Activated T-cell treated with anti-CD3 and anti-CD28 coated beads for 1 hour (primary cell): ENCODE measurements around the gene ABHD17C.

Experiments used
- DNase-seq: peaks from one replicate; pipeline ENCODE4 v3.0.0-alpha.2; 2020; ENCODE audit warnings: low read depth

Gene ABHD17C

DNA sequence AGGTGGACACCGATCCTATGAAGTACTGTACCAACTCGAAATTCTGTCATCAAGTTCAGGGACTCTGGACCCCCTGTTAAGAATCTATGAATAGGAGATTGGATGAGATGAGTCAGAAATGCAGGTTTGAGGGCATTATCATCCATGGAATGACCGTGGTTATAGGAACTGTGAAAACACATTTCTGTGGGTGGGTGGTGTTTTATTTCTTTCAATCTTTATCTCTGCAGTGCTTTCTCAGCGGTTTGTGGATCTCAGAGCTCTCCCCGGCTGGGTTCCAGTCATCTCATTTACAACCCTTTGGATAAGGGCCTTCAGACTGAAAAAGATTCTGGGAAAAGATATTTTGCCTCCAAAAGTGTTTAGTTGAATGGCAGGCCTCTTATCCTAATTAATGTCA is 5.4 kb upstream of the ABHD17C start:
- DNase-seq, result no peak

DNA sequence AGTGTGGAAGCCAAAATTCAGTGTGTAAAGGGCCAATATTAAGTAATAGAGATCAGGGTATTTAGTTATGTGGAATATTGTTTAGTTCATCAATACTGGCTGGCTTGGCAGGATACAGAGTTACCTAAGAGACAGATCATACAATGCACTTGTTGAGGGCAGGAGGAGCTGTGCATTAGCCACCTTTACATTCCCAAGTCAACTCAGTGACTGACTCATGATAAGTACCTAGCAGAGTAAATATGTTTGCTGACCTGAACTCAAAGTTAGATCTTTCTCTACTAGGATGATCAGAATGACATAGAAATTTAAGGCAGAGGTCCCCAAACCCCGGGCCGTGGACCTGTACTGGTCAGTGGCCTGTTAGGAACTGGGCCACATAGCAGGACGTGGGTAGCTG is 3.5 kb upstream of the ABHD17C start:
- no peak for DNase-seq

DNA sequence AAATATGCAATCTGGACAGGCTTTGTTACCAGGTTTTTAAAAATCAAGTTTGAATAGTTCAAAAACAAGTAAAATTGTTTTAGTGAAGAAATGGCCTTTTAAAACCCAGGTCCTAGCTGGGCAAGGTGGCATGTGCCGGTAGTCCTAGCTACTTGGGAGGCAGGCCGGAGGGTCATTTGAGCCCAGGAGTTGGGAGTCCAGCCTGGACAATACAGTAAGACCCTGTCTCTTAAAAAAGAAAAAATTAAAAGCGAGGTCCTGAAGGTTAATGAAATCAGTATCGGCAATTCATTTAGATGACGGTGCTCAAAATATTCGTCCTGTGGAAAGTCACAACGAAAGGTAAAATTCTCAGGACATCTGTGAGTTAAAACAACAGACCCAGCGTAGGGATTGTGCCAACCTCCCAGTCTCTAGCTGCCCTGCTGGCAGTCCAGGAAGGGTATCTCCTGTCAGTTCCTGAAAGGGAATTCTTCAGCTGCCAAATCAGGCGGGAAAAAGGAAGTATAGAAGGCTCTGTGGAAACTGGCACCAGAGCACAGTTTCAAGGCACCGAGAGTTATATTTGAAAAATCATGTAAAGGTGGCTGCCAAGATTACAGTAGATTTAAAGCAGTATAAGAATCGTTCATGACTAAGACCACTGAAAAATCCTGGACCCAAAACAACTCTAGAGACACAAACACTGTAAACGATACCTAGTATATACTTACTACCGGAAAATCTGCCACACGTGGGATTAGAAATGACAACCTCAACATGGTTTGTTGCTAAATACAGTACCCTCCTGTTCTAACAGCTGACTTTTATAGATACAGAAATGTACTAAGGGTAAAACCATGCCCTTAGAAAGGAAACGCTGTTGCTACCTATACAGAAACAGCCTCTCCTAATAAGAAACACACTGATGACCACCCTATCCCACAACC is 1.2 kb upstream of the ABHD17C start:
- DNase-seq, result no peak

DNA sequence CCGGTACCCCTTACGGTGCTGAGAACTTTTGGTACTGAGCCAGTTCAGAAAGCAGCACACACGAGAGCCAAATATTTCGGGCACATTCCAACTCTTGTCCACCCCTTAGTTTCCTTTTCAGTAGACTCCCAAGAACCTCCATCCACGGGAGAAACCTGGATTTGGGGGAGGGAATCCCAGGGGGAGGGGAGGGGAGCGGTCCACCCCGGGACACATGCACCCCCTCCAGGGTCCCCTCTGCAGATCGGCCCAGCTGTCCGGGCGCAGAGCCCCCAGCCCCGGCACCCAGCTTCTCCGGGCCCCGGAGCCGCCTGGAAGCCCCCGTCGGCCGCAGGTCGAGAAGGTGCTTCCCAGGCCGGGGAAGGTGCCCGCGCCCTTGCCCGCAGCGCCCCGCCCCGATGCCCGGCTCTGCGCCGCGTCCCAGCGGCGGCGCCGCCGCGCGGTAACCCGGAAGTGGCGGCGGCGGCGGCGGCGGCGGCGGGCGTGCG is 455 bp upstream of the ABHD17C start:
- no peak for DNase-seq

DNA sequence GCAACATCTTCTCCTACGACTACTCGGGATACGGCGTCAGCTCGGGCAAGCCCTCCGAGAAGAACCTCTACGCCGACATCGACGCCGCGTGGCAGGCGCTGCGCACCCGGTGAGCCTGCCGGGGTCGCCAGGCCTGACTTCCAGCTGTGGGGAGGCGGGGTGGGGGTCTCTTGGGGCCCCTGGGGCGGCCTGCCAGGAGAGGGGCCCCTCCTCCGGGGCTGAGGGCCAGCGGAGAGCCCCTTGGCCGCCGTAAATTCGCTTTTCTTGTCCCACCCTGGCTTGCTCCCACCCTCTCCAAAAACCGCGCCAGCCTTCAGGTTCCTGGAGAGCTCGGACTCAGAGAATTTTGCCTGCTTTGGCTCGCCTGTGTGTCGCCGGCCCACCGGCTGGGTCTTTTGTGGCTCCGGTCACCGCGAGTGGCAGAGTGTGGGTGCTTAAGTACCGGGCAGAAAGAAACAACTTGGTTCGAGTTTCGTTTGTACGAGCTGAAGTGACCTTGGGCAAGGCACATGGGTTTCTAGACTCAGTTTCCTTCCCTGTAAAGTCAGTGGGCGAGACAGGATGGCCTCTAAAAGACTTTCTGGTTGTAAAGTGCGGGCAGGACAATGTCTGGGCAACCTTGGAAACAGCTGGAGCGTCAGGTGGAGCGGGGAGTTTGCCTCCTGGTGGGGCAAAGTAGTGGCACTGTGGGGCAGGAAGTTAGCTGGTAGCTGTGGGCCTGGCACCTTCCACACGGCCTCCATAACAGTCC is 976 bp downstream of the ABHD17C start:
- no peak for DNase-seq

DNA sequence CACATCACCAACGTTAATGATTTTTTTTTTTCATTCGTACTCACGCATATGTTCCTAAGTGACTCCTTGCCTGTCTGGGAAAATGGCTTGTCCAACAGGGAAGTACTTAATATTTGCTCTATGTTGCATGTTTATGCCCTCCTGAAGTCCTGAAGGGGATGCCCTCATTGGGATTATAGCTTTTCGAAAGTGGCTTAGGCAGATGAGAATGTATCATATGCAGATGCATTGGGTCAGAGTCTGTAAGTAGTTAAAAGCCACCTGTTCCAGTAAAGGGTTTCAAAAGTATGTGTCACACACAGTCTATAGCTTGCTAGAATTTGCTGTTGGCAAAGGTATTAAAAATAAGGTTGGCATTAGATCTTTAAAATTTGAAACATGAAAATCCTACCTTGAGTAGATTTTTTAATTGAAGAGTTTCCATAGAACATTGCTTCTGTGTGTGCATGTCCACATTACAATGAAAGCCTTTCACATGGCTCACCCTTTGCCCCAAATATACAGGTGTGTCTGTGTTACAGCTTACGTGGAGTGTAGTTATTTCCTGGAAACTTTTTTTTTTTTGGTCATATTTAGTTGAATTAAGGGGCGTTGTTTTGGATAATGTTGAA is 2.1 kb downstream of the ABHD17C start:
- DNase-seq, result no peak

DNA sequence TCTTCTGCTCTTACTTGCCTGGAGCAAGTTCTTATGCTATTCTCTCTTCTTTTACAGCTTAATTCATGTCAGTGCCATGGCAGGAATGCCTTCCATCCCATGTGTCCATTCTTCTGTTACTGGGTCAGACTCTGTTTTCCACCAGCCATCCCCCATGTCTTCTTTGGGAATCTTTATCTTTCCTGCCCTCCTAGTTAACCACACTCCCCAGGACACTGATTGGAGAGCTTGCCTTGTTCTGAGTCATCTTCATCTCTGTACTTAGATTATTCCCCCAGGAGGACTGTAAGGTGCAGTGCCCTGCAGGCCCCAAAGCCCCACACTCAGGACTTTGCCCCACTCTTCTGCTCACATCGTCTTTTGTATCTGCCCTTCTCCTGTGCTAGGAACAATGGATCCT is 3.6 kb downstream of the ABHD17C start:
- no peak for DNase-seq

DNA sequence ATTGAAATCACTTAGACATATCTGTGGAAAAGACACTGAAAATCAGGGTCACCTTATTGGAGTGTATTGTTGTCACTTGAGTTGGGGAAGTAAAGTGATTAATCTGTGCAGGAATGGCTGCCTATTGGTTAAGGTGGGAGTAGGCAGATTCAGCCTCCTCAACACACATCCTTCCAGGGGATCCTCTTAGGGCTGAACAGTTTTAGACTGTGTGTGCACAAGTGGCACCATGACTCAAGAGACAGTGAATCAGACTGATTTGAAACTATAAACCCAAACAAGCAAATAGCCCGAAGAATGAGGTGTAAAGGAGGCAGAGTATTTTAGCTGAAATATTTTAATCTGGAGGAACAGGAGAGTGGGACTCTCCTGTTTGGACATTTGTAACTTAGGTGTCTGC is 4.9 kb downstream of the ABHD17C start:
- no peak for DNase-seq

DNA sequence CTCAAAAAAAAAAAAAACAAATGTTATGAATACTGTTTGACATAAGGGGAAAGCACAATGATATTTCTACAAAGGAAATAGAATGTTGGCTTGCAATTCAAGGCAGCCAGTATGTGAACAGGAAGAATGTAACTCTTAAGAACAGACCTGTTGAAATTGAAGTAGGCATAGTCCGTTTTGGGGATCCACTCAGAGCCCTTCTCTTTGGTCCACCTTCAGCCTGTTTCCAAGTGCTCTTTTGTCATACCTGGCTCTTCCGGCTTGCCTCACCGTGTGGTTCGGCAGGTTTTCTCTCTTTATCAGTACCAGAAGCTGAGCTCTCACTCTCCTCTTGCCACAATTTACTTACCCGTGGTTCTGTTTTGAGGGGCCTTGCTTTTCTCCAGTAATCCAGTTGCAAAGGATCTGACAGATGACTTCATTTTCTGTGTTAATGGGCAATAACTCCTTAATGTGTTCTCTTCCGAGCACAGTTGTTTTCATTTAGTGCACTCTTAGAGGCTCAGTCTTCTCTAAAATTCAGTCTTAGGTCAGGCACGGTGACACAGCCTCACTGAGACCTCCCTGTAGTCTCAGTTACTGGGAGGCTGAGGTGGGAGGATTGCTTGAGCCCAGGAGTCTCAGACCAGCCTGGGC is 6.7 kb downstream of the ABHD17C start:
- DNase-seq, result no peak

DNA sequence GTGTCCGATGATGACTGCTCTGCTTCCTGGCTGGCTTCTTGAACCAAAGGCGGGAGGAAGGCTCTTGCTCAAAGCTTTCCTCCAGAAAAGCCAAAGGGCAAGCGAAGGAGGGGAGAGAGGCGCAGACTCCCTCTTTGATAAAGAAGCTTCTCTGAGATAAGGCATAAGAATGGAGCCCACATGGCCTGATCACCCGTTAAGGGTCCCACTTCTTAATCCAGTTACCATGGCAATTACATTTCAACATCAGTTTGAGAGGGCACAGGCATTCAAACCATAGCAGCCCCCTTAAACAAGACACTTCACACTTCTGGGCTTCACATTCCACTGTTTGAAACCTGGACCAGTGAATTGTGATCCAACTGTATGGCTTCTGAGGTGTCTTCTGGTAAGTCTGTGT is 8.0 kb downstream of the ABHD17C start:
- DNase-seq, result no peak

DNA sequence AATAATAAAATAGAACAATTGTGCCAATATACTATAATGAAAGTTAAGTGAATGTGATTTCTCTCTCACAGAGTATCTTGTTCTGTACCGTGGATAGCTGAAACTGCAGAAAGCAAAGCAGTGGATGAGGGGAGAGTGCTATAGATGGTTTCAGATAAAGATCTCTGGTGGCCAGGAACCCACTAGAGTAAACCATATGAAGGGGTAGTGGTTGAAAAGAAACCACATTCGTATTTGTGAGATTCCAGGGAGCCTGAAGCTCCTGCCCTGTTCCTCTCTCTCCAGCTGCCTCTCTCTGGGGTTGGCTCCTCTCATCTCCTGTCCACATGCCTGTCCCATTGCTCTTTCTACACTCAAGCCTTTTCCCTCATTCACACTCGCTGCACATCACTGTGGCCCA is 8.9 kb downstream of the ABHD17C start:
- no peak for DNase-seq

DNA sequence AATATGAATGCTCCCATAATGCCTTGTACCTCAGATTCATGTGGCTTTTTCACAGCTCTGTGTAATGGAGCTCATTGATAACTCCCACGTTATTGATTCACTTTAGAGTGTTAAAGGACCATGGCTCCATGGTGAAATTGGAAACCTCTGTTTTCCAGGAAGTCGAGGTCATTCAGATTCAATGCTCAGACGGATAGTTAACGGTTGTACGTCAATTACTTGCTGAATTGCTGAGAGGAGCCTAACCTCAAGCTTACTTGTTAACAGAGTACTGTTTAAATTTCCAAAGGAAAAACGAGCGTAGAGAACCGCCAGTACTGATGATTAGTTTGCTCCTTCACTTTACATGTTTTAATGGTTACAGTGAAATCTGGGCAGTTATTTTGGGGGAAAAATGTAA is 11.1 kb downstream of the ABHD17C start:
- DNase-seq, result no peak

DNA sequence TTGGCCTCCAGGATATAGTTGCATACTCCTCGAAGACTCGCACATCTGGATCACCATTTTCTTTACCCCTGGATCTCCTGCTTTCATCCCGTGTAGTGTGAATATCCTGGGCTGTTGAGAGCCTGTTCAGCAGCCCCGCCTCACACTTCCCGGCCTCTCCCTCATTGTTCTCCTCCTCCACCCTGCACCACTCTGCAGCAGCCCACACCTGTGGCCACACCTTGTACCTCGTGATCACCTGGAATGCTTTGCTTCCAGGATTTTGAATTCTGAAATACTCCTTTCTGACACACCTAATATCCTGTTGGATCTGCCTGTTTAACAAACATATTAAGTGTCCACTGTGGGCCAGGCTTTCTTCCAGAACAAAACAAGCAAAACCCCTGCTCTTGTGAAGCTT is 14.4 kb downstream of the ABHD17C start:
- DNase-seq, result no peak

DNA sequence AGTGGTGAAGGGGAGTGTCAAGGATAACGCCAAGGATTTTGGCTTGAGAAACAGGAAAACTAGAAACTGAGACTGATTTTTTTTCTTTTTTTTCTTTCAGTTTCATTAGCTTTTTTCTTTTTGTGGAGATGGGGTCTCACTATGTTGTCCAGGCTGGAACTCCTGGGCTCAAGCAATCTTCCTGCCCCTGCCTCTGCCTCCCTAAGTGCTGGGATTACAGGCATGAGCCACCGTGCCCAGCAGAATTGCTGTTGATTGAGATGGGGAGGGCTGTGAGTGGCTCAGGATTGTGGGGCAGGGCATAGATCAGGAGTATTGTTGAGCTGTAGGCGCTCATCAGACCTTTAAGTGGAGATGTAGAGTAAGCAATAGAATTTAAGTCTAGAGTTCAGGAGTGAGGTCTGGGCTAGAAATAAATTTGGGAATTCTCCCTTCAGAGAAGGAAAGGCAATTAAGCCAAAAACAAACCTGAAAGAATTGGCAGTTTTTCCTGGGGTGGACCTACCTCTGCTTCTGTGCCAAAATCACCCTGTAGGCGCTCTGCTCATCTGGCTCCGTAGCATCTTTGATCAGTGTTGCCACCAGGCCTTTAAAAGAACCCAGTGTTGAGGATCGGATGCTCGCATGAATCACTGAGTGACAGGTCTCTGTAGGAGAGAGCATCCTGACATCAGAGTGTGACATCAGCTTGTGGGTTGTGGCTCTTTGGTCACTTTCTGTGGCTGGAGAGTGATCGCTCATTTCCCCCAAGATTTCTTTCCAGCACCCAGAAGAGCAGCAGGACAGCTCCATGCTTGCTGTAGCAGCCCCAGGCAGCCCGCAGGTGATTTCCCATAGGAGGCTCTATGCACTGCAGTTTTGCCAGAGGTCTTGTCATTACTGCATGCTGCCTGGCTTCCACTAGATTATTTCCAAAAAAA is 15.8 kb downstream of the ABHD17C start:
- DNase-seq, result no peak

DNA sequence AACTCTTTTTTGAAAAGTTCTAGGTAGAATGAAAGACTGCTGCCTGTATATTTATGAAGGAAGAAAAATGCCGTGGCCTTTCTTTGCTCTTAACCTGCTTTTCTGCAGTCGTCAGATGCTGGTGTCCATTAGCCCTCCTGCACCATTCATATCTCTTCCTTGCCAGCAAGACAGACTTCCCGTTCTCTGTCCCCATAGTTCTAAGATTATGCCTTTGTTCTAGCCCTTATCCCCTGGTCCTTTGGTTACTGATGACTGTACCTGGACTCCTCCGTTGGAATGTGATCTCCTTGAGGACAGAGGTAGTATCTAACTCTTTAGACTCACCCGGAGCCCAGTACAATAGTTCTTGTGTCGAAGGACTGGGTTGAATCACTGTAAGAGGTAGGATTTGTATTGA is 16.8 kb downstream of the ABHD17C start:
- no peak for DNase-seq

DNA sequence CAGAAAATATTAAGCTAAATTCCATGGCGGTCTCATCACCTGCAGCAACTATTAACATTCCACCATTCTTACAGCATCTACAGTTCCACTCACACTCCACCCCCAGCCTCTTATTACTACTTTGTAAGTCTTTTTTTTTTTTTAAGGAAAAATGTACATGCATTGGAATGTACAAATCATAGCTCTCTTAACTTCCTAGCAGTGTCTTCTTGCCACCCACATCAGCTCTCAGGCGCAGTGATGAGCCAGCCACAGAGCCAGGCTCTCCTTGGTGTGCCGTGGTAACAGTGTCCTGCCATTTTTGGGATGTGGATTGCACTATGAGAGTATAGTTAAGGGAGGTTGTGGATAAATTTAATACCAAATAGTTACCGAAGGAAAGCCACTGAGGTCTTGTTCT is 17.8 kb downstream of the ABHD17C start:
- DNase-seq, result no peak

DNA sequence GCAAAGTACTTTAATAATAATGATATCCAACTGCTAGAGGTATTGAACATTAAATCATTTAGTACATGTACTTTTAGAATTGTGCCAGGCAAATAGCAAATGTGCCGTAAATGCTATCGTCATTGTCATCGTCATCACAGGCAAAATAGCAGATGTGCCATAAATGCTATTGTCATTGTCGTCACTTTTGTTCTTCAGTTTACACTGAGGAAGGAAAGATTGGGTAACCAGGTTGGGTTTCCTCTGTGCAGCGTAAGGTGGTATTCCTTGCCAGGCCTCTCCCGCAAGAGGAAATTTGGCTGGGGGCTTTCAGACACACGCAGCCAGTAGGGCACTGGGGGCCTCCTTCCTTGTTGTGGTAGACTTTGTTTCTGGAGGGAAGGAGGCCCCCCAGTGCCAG is 26.4 kb downstream of the ABHD17C start:
- DNase-seq, result no peak

DNA sequence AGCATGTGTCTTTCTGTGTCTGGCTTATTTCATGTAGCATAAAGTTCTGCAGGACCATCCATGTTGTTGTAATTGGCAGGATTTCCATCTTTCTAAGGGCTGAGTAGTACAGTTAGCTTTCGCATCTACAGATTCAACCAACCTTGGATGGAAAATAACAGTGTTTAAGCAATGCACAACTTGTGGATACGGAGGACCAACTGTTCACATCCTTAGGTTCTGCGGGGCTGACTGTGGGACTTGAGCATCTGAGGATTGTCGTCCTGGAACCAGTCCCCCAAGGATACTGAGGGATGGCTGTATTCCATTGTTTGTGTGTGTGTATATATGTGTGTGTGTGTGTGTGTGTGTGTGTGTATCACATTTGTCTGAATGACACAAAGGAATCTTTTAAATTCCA is 27.7 kb downstream of the ABHD17C start:
- no peak for DNase-seq

DNA sequence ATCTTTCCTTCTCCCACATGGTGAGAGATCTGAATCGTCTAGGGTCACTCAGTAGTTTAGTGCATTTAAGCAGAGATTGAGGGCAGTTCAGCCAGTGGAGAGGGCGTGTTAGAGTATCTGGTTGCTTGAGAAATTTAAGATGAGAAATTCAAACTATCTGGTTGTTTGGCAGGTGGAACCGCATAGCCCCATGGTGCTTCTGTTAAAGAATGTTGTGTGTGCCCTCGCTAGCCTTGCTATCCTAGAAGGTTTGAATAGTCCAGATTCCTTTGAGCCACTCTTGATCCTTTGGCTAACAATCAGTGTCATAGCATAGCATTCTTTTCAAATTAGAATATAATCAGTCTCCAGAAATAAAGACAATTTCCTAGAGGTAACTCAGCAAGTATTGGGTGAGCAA is 32.1 kb downstream of the ABHD17C start:
- no peak for DNase-seq

DNA sequence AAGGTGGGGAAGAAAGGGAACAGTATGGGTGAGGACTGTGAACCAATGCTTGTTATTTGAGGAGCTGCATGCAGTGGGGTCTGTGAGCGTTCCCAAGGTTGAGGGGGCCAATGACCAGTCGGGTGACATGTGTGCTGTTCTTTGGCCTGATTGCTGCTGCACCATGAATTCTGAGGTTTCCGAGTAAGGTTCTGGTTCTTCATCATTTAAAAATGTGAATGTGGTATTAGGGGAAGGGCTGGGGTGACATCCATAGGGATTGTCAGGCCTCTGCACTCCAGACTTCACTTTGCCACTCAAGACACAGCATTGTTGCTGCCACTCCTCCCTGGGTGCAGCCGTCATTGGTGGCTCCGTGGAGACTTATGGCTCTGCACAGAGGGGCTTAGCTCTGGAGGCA is 32.5 kb downstream of the ABHD17C start:
- DNase-seq, result no peak

DNA sequence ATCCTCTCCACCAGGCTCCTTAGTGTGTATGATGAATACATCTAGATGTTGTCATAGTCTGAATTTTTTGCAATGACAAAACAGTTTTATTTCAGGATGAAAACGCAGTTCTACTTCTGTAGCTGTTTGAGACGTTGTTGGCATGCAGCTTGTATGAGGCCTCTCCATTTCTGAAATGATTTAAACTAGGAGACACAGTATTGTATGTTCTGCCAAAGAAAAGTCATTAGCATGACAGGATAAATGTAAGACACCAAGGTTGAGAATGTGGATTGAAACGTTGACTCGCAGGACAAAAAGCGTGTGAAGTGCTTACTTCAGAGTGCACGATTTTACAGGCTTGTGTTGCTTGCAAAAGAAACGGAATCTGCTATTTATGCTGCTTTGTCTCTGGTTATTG is 35.3 kb downstream of the ABHD17C start:
- no peak for DNase-seq
